A673 (cell line): ENCODE data around the gene SPPL2B.

Experiments
- EZH2 ChIP-seq: fragments of 200-600 bp; sonication (generic); IDR thresholded peaks from 2 replicates; pipeline ENCODE4 v1.6.1; 2017; ENCODE audit warnings: borderline replicate concordance, low read depth, mild to moderate bottlenecking, mixed read lengths, antibody characterized with exemption, low read length; ENCODE audit not compliant: poor library complexity, severe bottlenecking
- TF ChIP-seq, protein P1 (sequence below): fragments of 300-800, 200-600 bp; sonication (generic); conservative IDR thresholded peaks from 2 replicates; pipeline ENCODE4 v1.5.1; 2017; ENCODE audit warnings: low read depth, mild to moderate bottlenecking, antibody characterized with exemption, low read length, moderate library complexity, mixed read lengths

GRCh38 chr19:2305452-2306280 lies 22.8 kb upstream of the SPPL2B start:
- TF ChIP-seq, protein P1, sequence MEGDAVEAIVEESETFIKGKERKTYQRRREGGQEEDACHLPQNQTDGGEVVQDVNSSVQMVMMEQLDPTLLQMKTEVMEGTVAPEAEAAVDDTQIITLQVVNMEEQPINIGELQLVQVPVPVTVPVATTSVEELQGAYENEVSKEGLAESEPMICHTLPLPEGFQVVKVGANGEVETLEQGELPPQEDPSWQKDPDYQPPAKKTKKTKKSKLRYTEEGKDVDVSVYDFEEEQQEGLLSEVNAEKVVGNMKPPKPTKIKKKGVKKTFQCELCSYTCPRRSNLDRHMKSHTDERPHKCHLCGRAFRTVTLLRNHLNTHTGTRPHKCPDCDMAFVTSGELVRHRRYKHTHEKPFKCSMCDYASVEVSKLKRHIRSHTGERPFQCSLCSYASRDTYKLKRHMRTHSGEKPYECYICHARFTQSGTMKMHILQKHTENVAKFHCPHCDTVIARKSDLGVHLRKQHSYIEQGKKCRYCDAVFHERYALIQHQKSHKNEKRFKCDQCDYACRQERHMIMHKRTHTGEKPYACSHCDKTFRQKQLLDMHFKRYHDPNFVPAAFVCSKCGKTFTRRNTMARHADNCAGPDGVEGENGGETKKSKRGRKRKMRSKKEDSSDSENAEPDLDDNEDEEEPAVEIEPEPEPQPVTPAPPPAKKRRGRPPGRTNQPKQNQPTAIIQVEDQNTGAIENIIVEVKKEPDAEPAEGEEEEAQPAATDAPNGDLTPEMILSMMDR = no peak
- TF ChIP-seq EZH2 = no peak
